ENCODE measurements around the gene GBP1. TPM values are rescaled to one million over a fixed set of nuclear protein-coding genes. Genes with fewer than 3 reads are reported as not detected.

Gene GBP1
- total and polyA plus RNA-seq, 2 experiments from 2014 or later, result 12.0 to 18.9 TPM

GRCh38 chr1:89104687-89105086 is 39.7 kb upstream of the GBP1 start:
- no peak for DNase-seq (ENCODE audit: low spot score)
- H4K20me1 ChIP-seq (ENCODE audit: insufficient read depth, poor library complexity, severe bottlenecking), result no peaks in the 10 kb centered on the region
- no peaks in the 10 kb centered on the region for H3K9me3 ChIP-seq (ENCODE audit: low read depth)
- WGBS (ENCODE audit: low lambda C conversion rate, missing lambda C conversion rate), result 90% methylated on average over 14 of the region's 17 CpGs
- no peaks in the 10 kb centered on the region for H3K4me1 ChIP-seq (ENCODE audit: insufficient read depth)
- no peak overlapping the region for H3K4me3 ChIP-seq
- H3K9me2 ChIP-seq (replicated peaks; ENCODE audit: insufficient read depth), result no peaks in the 10 kb centered on the region
- H3K36me3 ChIP-seq (replicated peaks; ENCODE audit: insufficient read depth, low read depth), result no peaks in the 10 kb centered on the region
- no peak overlapping the region for H3K4me2 ChIP-seq
- no peak overlapping the region for H2AFZ ChIP-seq
- H3K27me3 ChIP-seq, result no peaks in the 10 kb centered on the region
- no peak overlapping the region for H3K27ac ChIP-seq
- H3K79me2 ChIP-seq, result no peaks in the 10 kb centered on the region
- no peak for TF ChIP-seq EZH2phosphoT487 (IDR thresholded peaks at IDR 0.05; ENCODE audit: low read depth, severe bottlenecking, unreplicated experiment)
- TF ChIP-seq CTCF (IDR thresholded peaks at IDR 0.05; ENCODE audit: poor library complexity), result no peak
- TF ChIP-seq EZH2 (IDR thresholded peaks at IDR 0.05; ENCODE audit: borderline replicate concordance), result no peak

GRCh38 chr1:89104147-89104546 is 39.1 kb upstream of the GBP1 start:
- Histone ChIP-seq H3K9me2 (replicated peaks; ENCODE audit: insufficient read depth) (no peaks in the 10 kb centered on the region), H3K79me2 (no peaks in the 10 kb centered on the region), H3K36me3 (replicated peaks; ENCODE audit: insufficient read depth, low read depth) (no peaks in the 10 kb centered on the region), H4K20me1 (ENCODE audit: insufficient read depth, poor library complexity, severe bottlenecking) (no peaks in the 10 kb centered on the region), H3K4me3 (no peak overlapping the region), H2AFZ (no peak overlapping the region), H3K9me3 (ENCODE audit: low read depth) (no peaks in the 10 kb centered on the region), H3K27me3 (no peaks in the 10 kb centered on the region), H3K27ac (no peak overlapping the region), H3K4me1 (ENCODE audit: insufficient read depth) (no peaks in the 10 kb centered on the region), H3K4me2 (no peak overlapping the region)
- WGBS (ENCODE audit: low lambda C conversion rate, missing lambda C conversion rate), result 98% methylated on average over 2 of the region's 2 CpGs
- no peak for DNase-seq (ENCODE audit: low spot score)
- no peak for TF ChIP-seq CTCF (IDR thresholded peaks at IDR 0.05; ENCODE audit: poor library complexity)
- TF ChIP-seq EZH2 (IDR thresholded peaks at IDR 0.05; ENCODE audit: borderline replicate concordance), result no peak
- TF ChIP-seq EZH2phosphoT487 (IDR thresholded peaks at IDR 0.05; ENCODE audit: low read depth, severe bottlenecking, unreplicated experiment), result no peak

- Histone ChIP-seq H3K9me2 (replicated peaks; ENCODE audit: insufficient read depth) (no peaks in the 10 kb centered on the region), H3K27me3 (no peaks in the 10 kb centered on the region), H4K20me1 (ENCODE audit: insufficient read depth, poor library complexity, severe bottlenecking) (no peaks in the 10 kb centered on the region), H2AFZ (no peak overlapping the region), H3K4me3 (no peak overlapping the region), H3K27ac (no peak overlapping the region), H3K79me2 (no peaks in the 10 kb centered on the region), H3K4me2 (no peak overlapping the region), H3K36me3 (replicated peaks; ENCODE audit: insufficient read depth, low read depth) (no peaks in the 10 kb centered on the region), H3K9me3 (ENCODE audit: low read depth) (no peaks in the 10 kb centered on the region), H3K4me1 (ENCODE audit: insufficient read depth) (no peaks in the 10 kb centered on the region)
- no peak for DNase-seq (ENCODE audit: low spot score)
- no peak for TF ChIP-seq EZH2 (IDR thresholded peaks at IDR 0.05; ENCODE audit: borderline replicate concordance)
- TF ChIP-seq EZH2phosphoT487 (IDR thresholded peaks at IDR 0.05; ENCODE audit: low read depth, severe bottlenecking, unreplicated experiment), result no peak
- no peak for TF ChIP-seq CTCF (IDR thresholded peaks at IDR 0.05; ENCODE audit: poor library complexity)
Measured at GRCh38 chr1:89102021-89102420, 37.0 kb upstream of the GBP1 start.

- TF ChIP-seq EZH2phosphoT487 (IDR thresholded peaks at IDR 0.05; ENCODE audit: low read depth, severe bottlenecking, unreplicated experiment) (no peak), EZH2 (IDR thresholded peaks at IDR 0.05; ENCODE audit: borderline replicate concordance) (no peak), CTCF (IDR thresholded peaks at IDR 0.05; ENCODE audit: poor library complexity) (no peak)
- Histone ChIP-seq H3K79me2 (no peaks in the 10 kb centered on the region), H3K4me2 (no peak overlapping the region), H3K27ac (no peak overlapping the region), H2AFZ (no peak overlapping the region), H3K27me3 (no peaks in the 10 kb centered on the region), H3K4me1 (ENCODE audit: insufficient read depth) (no peaks in the 10 kb centered on the region), H3K36me3 (replicated peaks; ENCODE audit: insufficient read depth, low read depth) (no peaks in the 10 kb centered on the region), H4K20me1 (ENCODE audit: insufficient read depth, poor library complexity, severe bottlenecking) (no peaks in the 10 kb centered on the region), H3K9me2 (replicated peaks; ENCODE audit: insufficient read depth) (no peaks in the 10 kb centered on the region), H3K4me3 (no peak overlapping the region), H3K9me3 (ENCODE audit: low read depth) (peaks cover 7% of the 10 kb centered on the region)
- WGBS (ENCODE audit: low lambda C conversion rate, missing lambda C conversion rate), result 89% methylated on average over 3 of the region's 3 CpGs
- no peak for DNase-seq (ENCODE audit: low spot score)
Measured at GRCh38 chr1:89100412-89100811, 35.4 kb upstream of the GBP1 start.
